Sigmoid colon (tissue), 7 donors: ENCODE results near the gene SH2B3. TPM values are rescaled to one million over a fixed set of nuclear protein-coding genes. Genes with fewer than 3 reads are reported as not detected.
"Not testable (repeated sequence)": the region's sequence is repeated elsewhere in the genome, so short reads cannot be mapped to it uniquely, and the experiment has no call there.

ENCODE experiments used
- DNase-seq: peaks from one replicate; pipeline ENCODE4 v3.0.0-alpha.2; 2019
- H3K27ac ChIP-seq, 4 donors: fragments of 200-600 bp; sonication (generic); one replicate each; pipeline ENCODE4 v1.5.1; 2016 to 2019; ENCODE audit warnings: mild to moderate bottlenecking in 1 of 4
- H3K27me3 ChIP-seq, 3 donors: fragments of 200-600 bp; sonication (generic); one replicate each; pipeline ENCODE4 v1.5.1; 2019; ENCODE audit warnings: mild to moderate bottlenecking in 1 of 3
- H3K36me3 ChIP-seq, 4 donors: fragments of 200-600 bp; sonication (generic); one replicate each; pipeline ENCODE4 v1.5.1; 2016 to 2019
- H3K4me1 ChIP-seq, 4 donors: fragments of 200-600 bp; sonication (generic); one replicate each; pipeline ENCODE4 v1.5.1; 2017 to 2019
- H3K4me3 ChIP-seq, 4 donors: fragments of 200-600 bp; sonication (generic); one replicate each; pipeline ENCODE4 v1.5.1; 2017 to 2019; ENCODE audit warnings: mild to moderate bottlenecking in 2 of 4, moderate library complexity in 1 of 4
- H3K9me3 ChIP-seq, 4 donors: fragments of 200-600 bp in 3 of 4; sonication (generic) in 3 of 4; one replicate each; pipeline versions ENCODE4 v1.5.1 to v1.6.1; 2013 to 2019
- CTCF ChIP-seq, 4 experiments: fragments of 450-650 bp in 3 of 4; fragments of 200-600 bp in 1 of 4; IDR thresholded peaks; one replicate each; pipeline ENCODE4 v1.5.1; 2016 to 2019; ENCODE audit warnings: antibody characterized with exemption in 4 of 4, mild to moderate bottlenecking in 3 of 4, moderate library complexity in 2 of 4
- EP300 ChIP-seq, 4 donors: sonication (generic); formaldehyde crosslinking; IDR thresholded peaks; one replicate each; pipeline ENCODE4 v1.6.1; 2017; ENCODE audit warnings: antibody characterized with exemption in 4 of 4
- POLR2A ChIP-seq, 2 donors: fragments of 450-650 bp; IDR thresholded peaks; one replicate each; pipeline ENCODE4 v1.6.1; 2016; ENCODE audit warnings: antibody characterized with exemption in 2 of 2, mild to moderate bottlenecking in 2 of 2, moderate library complexity in 2 of 2
- POLR2AphosphoS5 ChIP-seq, 4 donors: sonication (generic); formaldehyde crosslinking; IDR thresholded peaks; one replicate each; pipeline ENCODE4 v1.6.1; 2017; ENCODE audit warnings: antibody characterized with exemption in 4 of 4
- WGBS, 2 donors: extraction: QIAGEN DNeasy Blood & Tissue Kit; methylation state at CpG; one replicate each; pipeline ENCODE4 v1.1.7; 2013; 5-methylcytosine and 5-hydroxymethylcytosine counted together
- intact Hi-C: fragments of 100-400 bp; cut with DNase I; formaldehyde crosslinking; loops from one replicate; pipeline ENCODE4 v1.15.1; 2023
- polyA plus RNA-seq, 3 donors: library from polyadenylated mRNA; stranded (reverse); fragments of 200-250 nt; gene quantifications; one replicate each; pipeline ENCODE4 v1.2.3, GENCODE V29; 2013
- total RNA-seq, 4 donors: library from RNA; depleted of rRNA; stranded (reverse); fragments of >200 nt; gene quantifications; one replicate each; pipeline ENCODE4 v1.1.0, GENCODE V29; 2016
- donor health status: healthy with polysubstance abuse.
- donor health status: Bipolar disorder and iron deficiency.
- donor health status: healthy.

SH2B3 gene
- total and polyA plus RNA-seq, 7 donors: 10.4 to 32.5 (median 14.1) TPM

- no peaks in the 10 kb centered on the region for H3K27me3 ChIP-seq
- TF ChIP-seq POLR2A (IDR thresholded peaks at IDR 0.05) (no peak), CTCF (IDR thresholded peaks at IDR 0.05) (no peak), POLR2AphosphoS5 (IDR thresholded peaks at IDR 0.05) (no peak), EP300 (IDR thresholded peaks at IDR 0.05) (no peak)
Observed at GRCh38 chr12:111401167-111401605, 4.5 kb upstream of the SH2B3 start.

GRCh38 chr12:111402490-111402824 lies 3.3 kb upstream of the SH2B3 start:
- 62 to 77% methylated on average over 9 of the region's 9 CpGs for WGBS, 2 donors
- not testable (repeated sequence) for H3K27me3 ChIP-seq, H3K9me3 ChIP-seq, H3K4me3 ChIP-seq, H3K36me3 ChIP-seq, DNase-seq
- intact Hi-C loops: loop anchor here (5.0 to 10.0 kb wide), 2 partner anchors 125 to 272 kb away; no protein-coding TSS in a partner anchor
- H3K27ac ChIP-seq: peak overlapping the region; percentile 77 to 88 (median 83)
- H3K4me1 ChIP-seq: peaks cover 0 to 53% (median 47%) of the 10 kb centered on the region in 4 donors

More at GRCh38 chr12:111401167-111401605, 4.5 kb upstream of the SH2B3 start:
- H3K4me3 ChIP-seq: no peak overlapping the region
- no peaks in the 10 kb centered on the region for H3K36me3 ChIP-seq
- intact Hi-C loops: loop anchor here (5.0 to 10.0 kb wide), 2 partner anchors 126 to 274 kb away; no protein-coding TSS in a partner anchor
- H3K27ac ChIP-seq: no peak overlapping the region
- H3K9me3 ChIP-seq: no peaks in the 10 kb centered on the region
- no peak for DNase-seq
- H3K4me1 ChIP-seq: peaks cover 0 to 48% (median 38%) of the 10 kb centered on the region in 4 donors
- WGBS, 2 donors: 78 to 92% methylated on average over 6 of the region's 6 CpGs

- DNase-seq: peak; percentile 80
- peaks cover 0 to 59% (median 48%) of the 10 kb centered on the region in 4 donors for H3K4me1 ChIP-seq
- TF ChIP-seq POLR2A (IDR thresholded peaks at IDR 0.05) (no peak), EP300 (IDR thresholded peaks at IDR 0.05) (no peak), CTCF (IDR thresholded peaks at IDR 0.05) (no peak), POLR2AphosphoS5 (IDR thresholded peaks at IDR 0.05) (no peak)
- H3K9me3 ChIP-seq: no peaks in the 10 kb centered on the region
- no peaks in the 10 kb centered on the region for H3K27me3 ChIP-seq
- peak overlapping the region; percentile 57 to 96 (median 76) for H3K4me3 ChIP-seq
- intact Hi-C loops: loop anchor here (5.0 to 10.0 kb wide), 2 partner anchors 123 to 270 kb away; no protein-coding TSS in a partner anchor
- H3K27ac ChIP-seq: peak overlapping the region; percentile 77 to 88 (median 83)
- no peaks in the 10 kb centered on the region for H3K36me3 ChIP-seq
- 30 to 33% methylated on average over 21 of the region's 21 CpGs for WGBS, 2 donors
Observed at GRCh38 chr12:111404362-111405148, 1.2 kb upstream of the SH2B3 start.

- intact Hi-C loops: loop anchor here (10.0 kb wide), 1 partner anchor 269 kb away; no protein-coding TSS in a partner anchor
- H3K27me3 ChIP-seq: no peaks in the 10 kb centered on the region
- 1% methylated on average over 59 of the region's 59 CpGs for WGBS, 2 donors
- peaks cover 0 to 67% (median 55%) of the 10 kb centered on the region in 4 donors for H3K4me1 ChIP-seq
- peak; percentile 95 for DNase-seq
- H3K36me3 ChIP-seq: no peaks in the 10 kb centered on the region
- H3K27ac ChIP-seq: peak overlapping the region; percentile 77 to 88 (median 83)
- TF ChIP-seq CTCF (IDR thresholded peaks at IDR 0.05): peak in 3 of 4 experiments; percentile 17 to 42 (median 35)
- no peak for TF ChIP-seq POLR2A (IDR thresholded peaks at IDR 0.05)
- no peak for TF ChIP-seq EP300 (IDR thresholded peaks at IDR 0.05)
- TF ChIP-seq POLR2AphosphoS5 (IDR thresholded peaks at IDR 0.05): peak in 3 of 4 donors; percentile 33 to 64 (median 33)
- H3K9me3 ChIP-seq: no peaks in the 10 kb centered on the region
- peak overlapping the region; percentile 57 to 96 (median 76) for H3K4me3 ChIP-seq
Observed at GRCh38 chr12:111405149-111405858, 419 bp upstream of the SH2B3 start.
